Fibroblast of skin of right biceps (primary cell): ENCODE measurements around the gene RAB11FIP5.

Experiments used
- DNase-seq: peaks from one replicate; pipeline ENCODE4 v3.0.0-alpha.2; 2013

The RAB11FIP5 gene

DNA sequence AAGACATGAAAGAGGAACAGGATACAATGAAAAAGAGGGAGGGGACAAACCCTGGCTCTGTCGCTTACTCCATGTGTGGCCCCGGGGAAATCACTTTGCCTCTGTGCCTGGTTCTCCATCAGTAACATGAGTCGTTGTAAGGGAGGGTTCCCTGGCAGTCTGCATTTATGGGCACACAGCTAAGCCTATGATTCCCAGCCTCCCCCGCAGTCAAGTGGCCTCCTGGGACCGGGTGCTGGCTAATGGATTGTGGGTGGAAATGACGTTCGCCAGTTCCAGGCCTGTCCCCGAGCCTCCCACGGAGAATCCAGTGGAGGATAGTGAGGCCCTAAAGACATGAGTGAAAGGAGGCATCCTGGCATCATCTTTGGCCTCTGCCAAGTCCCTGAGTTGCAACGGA lies 83.9 kb downstream of the RAB11FIP5 start:
- no peak for DNase-seq

DNA sequence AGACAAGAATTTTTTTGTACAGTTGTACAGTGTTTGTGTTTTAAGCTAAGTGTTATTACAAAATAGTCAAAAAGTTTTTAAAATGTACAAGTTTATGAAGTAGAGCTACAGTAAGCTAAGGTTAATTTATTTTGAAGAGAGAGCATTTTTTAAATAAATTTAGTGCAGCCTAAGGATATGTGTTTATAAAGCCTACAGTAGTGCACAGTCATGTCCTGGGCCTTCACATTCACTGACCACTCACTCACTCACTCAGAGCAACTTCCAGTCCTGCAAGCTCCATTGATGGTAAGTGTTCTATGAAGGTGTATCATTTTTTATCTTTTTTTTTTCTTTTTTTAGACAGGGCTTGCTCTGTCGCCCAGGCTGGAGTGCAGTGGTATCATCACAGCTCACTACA lies 85.4 kb downstream of the RAB11FIP5 start:
- DNase-seq: no peak

DNA sequence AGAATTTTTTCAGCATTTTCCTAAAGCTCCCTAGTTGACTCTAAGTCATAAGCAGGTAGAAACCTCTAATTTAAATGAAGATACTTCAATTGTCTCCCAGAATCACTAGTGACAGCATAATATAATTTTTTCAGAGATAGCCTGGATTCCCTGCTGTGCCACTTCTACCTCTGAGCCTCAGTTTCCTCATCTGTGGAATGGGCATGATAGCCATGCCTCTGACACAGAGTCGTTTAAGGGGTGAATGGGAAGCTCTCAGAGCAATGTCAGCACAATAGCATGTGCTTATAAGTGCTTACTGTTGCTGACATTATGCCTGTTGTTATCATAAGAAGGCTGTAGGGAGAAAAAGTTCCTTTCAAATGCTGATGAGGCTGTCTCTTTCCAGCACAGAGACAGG lies 89.3 kb downstream of the RAB11FIP5 start:
- DNase-seq: no peak
